ENCODE results near the gene ABHD12. TPM values are rescaled to one million over a fixed set of nuclear protein-coding genes. Genes with fewer than 3 reads are reported as not detected.

The ABHD12 gene
- total RNA-seq, 4 donors from 2014 or later = 41.6 to 75.8 (median 52.3) TPM

DNA sequence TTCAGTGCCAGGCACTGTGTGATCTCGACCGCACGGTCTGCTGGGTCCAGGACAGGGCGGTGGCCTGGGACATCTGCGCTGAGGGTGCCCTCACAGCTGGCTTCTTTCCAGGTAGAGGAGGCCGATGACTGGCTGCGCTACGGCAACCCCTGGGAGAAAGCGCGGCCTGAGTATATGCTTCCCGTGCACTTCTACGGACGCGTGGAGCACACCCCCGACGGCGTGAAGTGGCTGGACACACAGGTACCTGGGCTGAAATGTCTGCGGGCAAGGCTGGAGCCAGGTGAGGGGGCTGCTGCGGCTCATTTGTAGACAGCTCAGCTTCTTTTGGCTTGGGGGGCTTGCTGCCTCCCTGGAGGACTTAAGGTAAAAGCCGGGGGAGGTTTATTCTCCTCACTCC is 116.2 kb downstream of the ABHD12 start:
- Histone ChIP-seq H3K36me3 (peaks cover 87% of the 10 kb centered on the region), H3K27me3 (no peaks in the 10 kb centered on the region), H3K4me1 (peaks cover 24% of the 10 kb centered on the region), H3K4me3 (no peak overlapping the region), H3K9me3 (no peaks in the 10 kb centered on the region), H3K27ac (no peak overlapping the region)
- TF ChIP-seq EP300 (IDR thresholded peaks at IDR 0.05) = no peak
- no peak for TF ChIP-seq CTCF (IDR thresholded peaks at IDR 0.05)
- TF ChIP-seq POLR2AphosphoS5 (IDR thresholded peaks at IDR 0.05) = no peak
- no peak for TF ChIP-seq POLR2A (IDR thresholded peaks at IDR 0.05)
- peak; percentile 46 to 70 for DNase-seq (ENCODE audit: low spot score in 2 of 2)
- WGBS = 94% methylated on average over 7 of the region's 20 CpGs

GRCh38 chr20:25273541-25274358 is 116.9 kb downstream of the ABHD12 start:
- WGBS = 44% methylated on average over 20 of the region's 20 CpGs
- H3K27ac ChIP-seq = peak overlapping the region; percentile 61
- H3K27me3 ChIP-seq = no peaks in the 10 kb centered on the region
- DNase-seq (ENCODE audit: low spot score in 2 of 2) = peak; percentile 53 to 76
- TF ChIP-seq POLR2AphosphoS5 (IDR thresholded peaks at IDR 0.05) (no peak), POLR2A (IDR thresholded peaks at IDR 0.05) (no peak), EP300 (IDR thresholded peaks at IDR 0.05) (peak; percentile 50)
- H3K9me3 ChIP-seq = no peaks in the 10 kb centered on the region
- H3K4me3 ChIP-seq = no peak overlapping the region
- peaks cover 24% of the 10 kb centered on the region for H3K4me1 ChIP-seq
- H3K36me3 ChIP-seq = peaks cover 86% of the 10 kb centered on the region

GRCh38 chr20:25273046-25273445 is 117.6 kb downstream of the ABHD12 start:
- WGBS = 78% methylated on average over 6 of the region's 10 CpGs
- H3K9me3 ChIP-seq = no peaks in the 10 kb centered on the region
- peaks cover 24% of the 10 kb centered on the region for H3K4me1 ChIP-seq
- DNase-seq (ENCODE audit: low spot score in 2 of 2) = peak; percentile 52 to 58
- peaks cover 79% of the 10 kb centered on the region for H3K36me3 ChIP-seq
- no peaks in the 10 kb centered on the region for H3K27me3 ChIP-seq
- H3K4me3 ChIP-seq = no peak overlapping the region
- peak overlapping the region; percentile 61 for H3K27ac ChIP-seq
- TF ChIP-seq CTCF (IDR thresholded peaks at IDR 0.05) = no peak
- TF ChIP-seq EP300 (IDR thresholded peaks at IDR 0.05) = no peak
- TF ChIP-seq POLR2AphosphoS5 (IDR thresholded peaks at IDR 0.05) = no peak
- TF ChIP-seq POLR2A (IDR thresholded peaks at IDR 0.05) = no peak

DNA sequence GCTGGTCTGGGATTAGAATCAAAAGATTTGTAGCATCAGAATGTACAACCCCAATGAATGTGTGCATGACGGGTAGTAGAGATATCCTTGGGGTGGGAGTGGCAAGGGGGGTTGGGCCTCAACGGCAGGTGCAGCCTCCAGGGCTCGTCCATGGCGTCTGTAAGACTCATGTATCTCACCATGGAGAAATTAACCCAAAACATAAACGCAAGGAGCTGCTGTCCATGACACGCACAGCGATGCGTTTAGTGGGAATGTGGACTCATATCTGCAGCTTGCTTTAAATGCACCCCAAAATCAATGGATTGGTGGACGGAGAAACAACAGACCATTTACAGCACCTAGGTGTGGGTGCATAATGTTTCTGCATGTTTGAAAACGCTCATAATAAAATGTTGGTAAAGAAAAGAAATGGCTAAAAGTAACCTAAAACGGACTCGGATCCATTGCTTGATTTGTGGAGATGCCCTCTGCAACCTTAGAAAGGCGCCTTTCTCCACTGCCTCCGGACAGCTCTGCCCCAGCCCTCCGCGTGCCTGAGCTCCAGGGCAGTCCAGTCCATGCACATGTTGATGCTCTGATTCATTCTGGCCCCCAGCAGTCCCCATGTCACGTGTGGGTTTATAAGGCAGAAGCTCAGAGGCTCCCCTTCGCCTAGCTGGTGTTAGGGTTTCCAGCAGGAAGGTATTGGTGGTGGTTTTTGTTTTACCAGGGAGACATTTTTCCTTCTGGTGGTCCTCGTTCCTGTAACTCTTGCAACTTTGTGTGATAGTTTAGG is 118.2 kb downstream of the ABHD12 start:
- 85% methylated on average over 19 of the region's 19 CpGs for WGBS
- H3K9me3 ChIP-seq = no peaks in the 10 kb centered on the region
- no peak for TF ChIP-seq POLR2A (IDR thresholded peaks at IDR 0.05)
- TF ChIP-seq POLR2AphosphoS5 (IDR thresholded peaks at IDR 0.05) = no peak
- H3K4me3 ChIP-seq = no peak overlapping the region
- peak overlapping the region; percentile 61 for H3K27ac ChIP-seq
- peak; percentile 44 to 56 for DNase-seq (ENCODE audit: low spot score in 2 of 2)
- peaks cover 73% of the 10 kb centered on the region for H3K36me3 ChIP-seq
- H3K4me1 ChIP-seq = peaks cover 24% of the 10 kb centered on the region
- H3K27me3 ChIP-seq = no peaks in the 10 kb centered on the region

- Histone ChIP-seq H3K27me3 (no peaks in the 10 kb centered on the region), H3K9me3 (no peaks in the 10 kb centered on the region), H3K27ac (no peak overlapping the region), H3K4me3 (no peak overlapping the region), H3K4me1 (peaks cover 24% of the 10 kb centered on the region), H3K36me3 (peaks cover 65% of the 10 kb centered on the region)
- peak in 1 of 2 donors; percentile 72 for DNase-seq (ENCODE audit: low spot score in 2 of 2)
- 93% methylated on average over 13 of the region's 13 CpGs for WGBS
- no peak for TF ChIP-seq CTCF (IDR thresholded peaks at IDR 0.05)
- TF ChIP-seq POLR2AphosphoS5 (IDR thresholded peaks at IDR 0.05) = no peak
- no peak for TF ChIP-seq POLR2A (IDR thresholded peaks at IDR 0.05)
- no peak for TF ChIP-seq EP300 (IDR thresholded peaks at IDR 0.05)
These were observed 119.0 kb downstream of the ABHD12 start for GRCh38 chr20:25271486-25272222.
